ENCODE measurements around the gene FAU. TPM values are rescaled to one million over a fixed set of nuclear protein-coding genes. Genes with fewer than 3 reads are reported as not detected.

The FAU gene
- 820 to 1,063 TPM (median 1,025 TPM) in 5 replicates for total RNA-seq (2022; extraction: Qiagen RNA extraction)

GRCh38 chr11:65121865-65122696 lies at the start of gene FAU, which contains the start of gene MRPL49:
Gene FAU, minus strand, starts transcription at chr11:65122134. Its CDS starts 321 bp downstream, at chr11:65121813.
Gene MRPL49, plus strand, starts transcription at chr11:65122321. Its CDS starts 26 bp downstream, at chr11:65122347.

GRCh38 chr11:65170058-65170534 lies 48.2 kb upstream of the FAU start, which contains the start of gene SPDYC:
Gene SPDYC, plus strand, starts transcription at chr11:65170233. Its CDS starts 1,125 bp downstream, at chr11:65171358.

GRCh38 chr11:65134240-65134951 lies 12.5 kb upstream of the FAU start, which contains the start of gene SYVN1:
Gene SYVN1, minus strand, starts transcription at chr11:65134519. Its CDS starts 918 bp downstream, at chr11:65133601.

GRCh38 chr11:65117206-65118096 lies 4.5 kb downstream of the FAU start, which contains the start of gene ZNHIT2:
Gene ZNHIT2, minus strand, starts transcription at chr11:65117701. Its CDS starts 48 bp downstream, at chr11:65117653.

GRCh38 chr11:65111744-65112545 lies 10.0 kb downstream of the FAU start, which contains the start of gene TM7SF2:
Gene TM7SF2, plus strand, starts transcription at chr11:65111872. Its CDS starts 144 bp downstream, at chr11:65112016.

GRCh38 chr11:65095974-65096806 lies 25.7 kb downstream of the FAU start, which contains the start of gene VPS51:
Gene VPS51, plus strand, starts transcription at chr11:65096214. Its CDS starts 37 bp downstream, at chr11:65096251.

GRCh38 chr11:65083834-65084597 lies 37.9 kb downstream of the FAU start, which contains the start of the genes CDCA5 and ZFPL1:
Gene CDCA5, minus strand, starts transcription at chr11:65084040. Its CDS starts 62 bp downstream, at chr11:65083978.
Gene ZFPL1, plus strand, starts transcription at chr11:65084222. Its CDS starts 477 bp downstream, at chr11:65084699.

Other genes with a start within 250 kb of the FAU start
- gene EHD1, start 243.5 kb downstream of the FAU start, total RNA-seq (2022; extraction: Qiagen RNA extraction): 94.9 to 123 TPM (median 115 TPM) in 5 replicates
- 11.8 to 22.6 TPM (median 21.0 TPM) in 5 replicates for gene ATG2A, start 204.9 kb downstream of the FAU start, total RNA-seq (2022; extraction: Qiagen RNA extraction)
- 3.2 to 5.4 TPM (median 4.7 TPM) in 5 replicates for gene PPP2R5B, start 197.4 kb downstream of the FAU start, total RNA-seq (2022; extraction: Qiagen RNA extraction)
- not detected in 5 replicates for gene GPHA2, start 186.2 kb downstream of the FAU start, total RNA-seq (2022; extraction: Qiagen RNA extraction)
- gene MAJIN, start 150.0 kb downstream of the FAU start, total RNA-seq (2022; extraction: Qiagen RNA extraction): not detected in 5 replicates
- 0.71 to 1.1 TPM (median 0.85 TPM) in 5 replicates for gene BATF2, start 125.2 kb downstream of the FAU start, total RNA-seq (2022; extraction: Qiagen RNA extraction)
- 175 to 188 TPM (median 183 TPM) in 5 replicates for gene ARL2, start 108.0 kb downstream of the FAU start, total RNA-seq (2022; extraction: Qiagen RNA extraction)
- 19.9 to 24.2 TPM (median 23.1 TPM) in 5 replicates for gene SNX15, start 94.7 kb downstream of the FAU start, total RNA-seq (2022; extraction: Qiagen RNA extraction)
- 34.7 to 55.9 TPM (median 53.9 TPM) in 5 replicates for gene SAC3D1, start 80.9 kb downstream of the FAU start, total RNA-seq (2022; extraction: Qiagen RNA extraction)
- gene NAALADL1, start 63.6 kb downstream of the FAU start, total RNA-seq (2022; extraction: Qiagen RNA extraction): not detected in 5 replicates
- 57.4 to 76.9 TPM (median 71.1 TPM) in 5 replicates for gene CDCA5, start 38.1 kb downstream of the FAU start, total RNA-seq (2022; extraction: Qiagen RNA extraction)
- gene ZFPL1, start 37.9 kb downstream of the FAU start, total RNA-seq (2022; extraction: Qiagen RNA extraction): 31.8 to 34.2 TPM (median 32.7 TPM) in 5 replicates
- gene VPS51, start 25.9 kb downstream of the FAU start, total RNA-seq (2022; extraction: Qiagen RNA extraction): 50.7 to 52.5 TPM (median 51.8 TPM) in 5 replicates
- 4.9 to 8.6 TPM (median 5.3 TPM) in 5 replicates for gene TM7SF2, start 10.3 kb downstream of the FAU start, total RNA-seq (2022; extraction: Qiagen RNA extraction)
- 13.6 to 22.7 TPM (median 21.9 TPM) in 5 replicates for gene ZNHIT2, start 4.4 kb downstream of the FAU start, total RNA-seq (2022; extraction: Qiagen RNA extraction)
- gene MRPL49, start 187 bp upstream of the FAU start, total RNA-seq (2022; extraction: Qiagen RNA extraction): 68.5 to 73.4 TPM (median 70.9 TPM) in 5 replicates
- gene SYVN1, start 12.4 kb upstream of the FAU start, total RNA-seq (2022; extraction: Qiagen RNA extraction): 27.8 to 40.9 TPM (median 37.6 TPM) in 5 replicates
- not detected in 5 replicates for gene SPDYC, start 48.1 kb upstream of the FAU start, total RNA-seq (2022; extraction: Qiagen RNA extraction)
- 90.3 to 122 TPM (median 113 TPM) in 5 replicates for gene CAPN1, start 59.8 kb upstream of the FAU start, total RNA-seq (2022; extraction: Qiagen RNA extraction)
- 10.9 to 15.8 TPM (median 13.9 TPM) in 5 replicates for gene POLA2, start 139.8 kb upstream of the FAU start, total RNA-seq (2022; extraction: Qiagen RNA extraction)
- gene CDC42EP2, start 192.7 kb upstream of the FAU start, total RNA-seq (2022; extraction: Qiagen RNA extraction): 14.6 to 19.3 TPM (median 17.1 TPM) in 5 replicates
- 38.9 to 43.3 TPM (median 39.7 TPM) in 5 replicates for gene DPF2, start 211.7 kb upstream of the FAU start, total RNA-seq (2022; extraction: Qiagen RNA extraction)
- 0.42 to 0.92 TPM (median 0.82 TPM) in 5 replicates for gene TIGD3, start 232.6 kb upstream of the FAU start, total RNA-seq (2022; extraction: Qiagen RNA extraction)